ENCODE measurements around the gene TDRD7.

The TDRD7 gene

GRCh38 chr9:97507428-97507984, 95.6 kb downstream of the TDRD7 start:
- no peak for DNase-seq

- DNase-seq, result no peak
Observed at GRCh38 chr9:97508852-97509251, 97.0 kb downstream of the TDRD7 start.

- DNase-seq, result no peak
Observed at GRCh38 chr9:97510797-97511654, 99.1 kb downstream of the TDRD7 start.

- DNase-seq, result no peak
Observed at GRCh38 chr9:97511655-97512427, 99.9 kb downstream of the TDRD7 start.

GRCh38 chr9:97512966-97513560, 101.2 kb downstream of the TDRD7 start:
- no peak for DNase-seq

GRCh38 chr9:97514531-97514930, 102.6 kb downstream of the TDRD7 start:
- DNase-seq, result no peak

GRCh38 chr9:97515662-97516061, 103.8 kb downstream of the TDRD7 start:
- no peak for DNase-seq

GRCh38 chr9:97516111-97516510, 104.2 kb downstream of the TDRD7 start:
- DNase-seq, result no peak

GRCh38 chr9:97517331-97518089, 105.6 kb downstream of the TDRD7 start:
- DNase-seq, result no peak

- no peak for DNase-seq
Observed at GRCh38 chr9:97518166-97518908, 106.4 kb downstream of the TDRD7 start.

- DNase-seq, result no peak
Observed at GRCh38 chr9:97518909-97519307, 107.0 kb downstream of the TDRD7 start.

GRCh38 chr9:97519441-97519970, 107.6 kb downstream of the TDRD7 start:
- DNase-seq, result no peak

GRCh38 chr9:97521576-97522333, 109.9 kb downstream of the TDRD7 start:
- no peak for DNase-seq

GRCh38 chr9:97524424-97524823, 112.5 kb downstream of the TDRD7 start:
- no peak for DNase-seq

GRCh38 chr9:97525451-97525850, 113.6 kb downstream of the TDRD7 start:
- no peak for DNase-seq

- no peak for DNase-seq
Observed at GRCh38 chr9:97526895-97527575, 115.1 kb downstream of the TDRD7 start.

- DNase-seq, result no peak
Observed at GRCh38 chr9:97527626-97528528, 116.0 kb downstream of the TDRD7 start.

GRCh38 chr9:97528529-97529230, 116.8 kb downstream of the TDRD7 start:
- DNase-seq, result no peak

Measured in activated gamma-delta T cell (primary cell).